ENCODE results near the gene SCNN1A. TPM values are rescaled to one million over a fixed set of nuclear protein-coding genes. Genes with fewer than 3 reads are reported as not detected.

SCNN1A gene
- total RNA-seq, 1 experiment from 2014 or later = 549 TPM

- TF ChIP-seq EZH2 (IDR thresholded peaks at IDR 0.05; ENCODE audit: low read depth) (no peak), CTCF (conservative IDR thresholded peaks at IDR 0.05) (no peak)
- no peaks in the 10 kb centered on the region for H3K27me3 ChIP-seq (ENCODE audit: insufficient read depth, low read depth)
- H3K9me3 ChIP-seq (ENCODE audit: insufficient read depth, low read depth) = no peaks in the 10 kb centered on the region
- DNase-seq = no peak
- peaks cover 88% of the 10 kb centered on the region for H3K4me1 ChIP-seq (replicated peaks; ENCODE audit: insufficient read depth)
- intact Hi-C loops (cut with micrococcal nuclease; ENCODE audit: unreplicated experiment) = no loop called here
- peaks cover 92% of the 10 kb centered on the region for H3K79me2 ChIP-seq (ENCODE audit: low read depth)
- H4K20me1 ChIP-seq (ENCODE audit: insufficient read depth) = no peaks in the 10 kb centered on the region; the same call in 1 of the 2 replicates
- no peak overlapping the region for H3K4me3 ChIP-seq
- ChIA-PET CTCF (interaction anchor here (0.6 kb wide), 1 partner anchor 379 kb away, joined by 3 read pairs; no protein-coding TSS in a partner anchor), POLR2A (ENCODE audit: unreplicated experiment) (interaction anchor here (0.7 kb wide), 1 partner anchor 469 kb away, joined by 8 read pairs; no protein-coding TSS in a partner anchor)
- no peak overlapping the region for H3K4me2 ChIP-seq
- peaks cover 22% of the 10 kb centered on the region; the same call in 1 of the 2 replicates for H3K36me3 ChIP-seq (ENCODE audit: low read depth)
- H3K9me2 ChIP-seq (ENCODE audit: insufficient read depth) = no peaks in the 10 kb centered on the region
- peak overlapping the region; percentile 8; the same call in 1 of the 2 replicates for H3K27ac ChIP-seq
- H2AFZ ChIP-seq = no peak overlapping the region
- H3F3A ChIP-seq (ENCODE audit: insufficient read depth, low read depth) = peaks cover 68% of the 10 kb centered on the region
- BruUV-seq (replicated peaks) = no TSS peak
Measured at GRCh38 chr12:6367065-6367968, 8.0 kb downstream of the SCNN1A start.

- no TSS peak for BruUV-seq (replicated peaks)
- Histone ChIP-seq H3K4me3 (peak overlapping the region; percentile 64), H2AFZ (peak overlapping the region; percentile 81), H3K4me1 (replicated peaks; ENCODE audit: insufficient read depth) (peaks cover 72% of the 10 kb centered on the region), H3F3A (ENCODE audit: insufficient read depth, low read depth) (peaks cover 68% of the 10 kb centered on the region), H3K79me2 (ENCODE audit: low read depth) (peaks cover 78% of the 10 kb centered on the region), H3K9me2 (ENCODE audit: insufficient read depth) (no peaks in the 10 kb centered on the region), H3K4me2 (peak overlapping the region; percentile 93), H3K9me3 (ENCODE audit: insufficient read depth, low read depth) (no peaks in the 10 kb centered on the region), H3K27ac (peak overlapping the region; percentile 86), H3K27me3 (ENCODE audit: insufficient read depth, low read depth) (no peaks in the 10 kb centered on the region), H3K36me3 (ENCODE audit: low read depth) (peaks cover 26% of the 10 kb centered on the region; the same call in 1 of the 2 replicates), H4K20me1 (ENCODE audit: insufficient read depth) (no peaks in the 10 kb centered on the region; the same call in 1 of the 2 replicates)
- ChIA-PET POLR2A (ENCODE audit: unreplicated experiment) (interaction anchor here (0.6 to 1.6 kb wide), 4 partner anchors 12 to 583 kb away, joined by 3 to 22 read pairs (median 6); no protein-coding TSS in a partner anchor), CTCF (interaction anchor here (0.7 to 1.2 kb wide), 4 partner anchors 19 to 102 kb away, joined by 3 to 5 read pairs (median 4); no protein-coding TSS in a partner anchor)
- TF ChIP-seq CTCF (conservative IDR thresholded peaks at IDR 0.05) = no peak
- TF ChIP-seq EZH2 (IDR thresholded peaks at IDR 0.05; ENCODE audit: low read depth) = no peak
- peak; percentile 70 to 82 for DNase-seq
- intact Hi-C loops (cut with micrococcal nuclease; ENCODE audit: unreplicated experiment) = no loop called here
Measured at GRCh38 chr12:6364044-6364374, 11.4 kb downstream of the SCNN1A start.

GRCh38 chr12:6363330-6364043, 11.9 kb downstream of the SCNN1A start:
- H3K79me2 ChIP-seq (ENCODE audit: low read depth) = peaks cover 73% of the 10 kb centered on the region
- peaks cover 66% of the 10 kb centered on the region for H3K4me1 ChIP-seq (replicated peaks; ENCODE audit: insufficient read depth)
- peak overlapping the region; percentile 86 for H3K27ac ChIP-seq
- H3K27me3 ChIP-seq (ENCODE audit: insufficient read depth, low read depth) = no peaks in the 10 kb centered on the region
- H2AFZ ChIP-seq = peak overlapping the region; percentile 81
- H3K4me2 ChIP-seq = peak overlapping the region; percentile 93
- ChIA-PET CTCF (interaction anchor here (0.6 to 1.4 kb wide), 6 partner anchors 18 to 102 kb away, joined by 3 to 5 read pairs (median 4); no protein-coding TSS in a partner anchor), POLR2A (ENCODE audit: unreplicated experiment) (interaction anchor here (0.6 to 1.6 kb wide), 11 partner anchors 12 to 583 kb away, joined by 3 to 22 read pairs (median 5); partner anchors contain the start of gene TNFRSF1A)
- no peak; the same call in 1 of the 2 replicates for TF ChIP-seq CTCF (conservative IDR thresholded peaks at IDR 0.05)
- TF ChIP-seq EZH2 (IDR thresholded peaks at IDR 0.05; ENCODE audit: low read depth) = no peak
- no peaks in the 10 kb centered on the region for H3K9me2 ChIP-seq (ENCODE audit: insufficient read depth)
- TSS peak; percentile 72 for BruUV-seq (replicated peaks)
- no peaks in the 10 kb centered on the region for H3K9me3 ChIP-seq (ENCODE audit: insufficient read depth, low read depth)
- DNase-seq = peak; percentile 74 to 86
- peaks cover 26% of the 10 kb centered on the region for H3K36me3 ChIP-seq (ENCODE audit: low read depth)
- H3F3A ChIP-seq (ENCODE audit: insufficient read depth, low read depth) = peaks cover 68% of the 10 kb centered on the region
- H3K4me3 ChIP-seq = peak overlapping the region; percentile 64
- intact Hi-C loops (cut with micrococcal nuclease; ENCODE audit: unreplicated experiment) = loop anchor here (1.0 to 2.0 kb wide), 3 partner anchors 8 to 147 kb away; no protein-coding TSS in a partner anchor
- H4K20me1 ChIP-seq (ENCODE audit: insufficient read depth) = no peaks in the 10 kb centered on the region; the same call in 1 of the 2 replicates

Measured in PC-9 (cell line).